Trophoblast cell (in vitro differentiated cells and primary cell): ENCODE measurements around the gene KRT3.
"Not testable (repeated sequence)": the region's sequence is repeated elsewhere in the genome, so short reads cannot be mapped to it uniquely, and the experiment has no call there.

Experiments
- DNase-seq, 2 donors: peaks; one replicate each; pipeline ENCODE4 v3.0.0-alpha.2; 2016
- H2AFZ ChIP-seq: 2 replicates; pipeline ENCODE4 v1.6.1; 2013; ENCODE audit warnings: low read length, moderate library complexity, mild to moderate bottlenecking; ENCODE audit not compliant: insufficient read depth, poor library complexity
- H2AK5ac ChIP-seq: 2 replicates; pipeline ENCODE4 v1.6.1; 2013; ENCODE audit warnings: mild to moderate bottlenecking, low read length
- H2BK120ac ChIP-seq: 2 replicates; pipeline ENCODE4 v1.6.1; 2013; ENCODE audit warnings: low read length, mild to moderate bottlenecking, moderate library complexity; ENCODE audit not compliant: insufficient read depth, poor library complexity
- H2BK12ac ChIP-seq: 2 replicates; pipeline ENCODE4 v1.6.1; 2013; ENCODE audit warnings: mild to moderate bottlenecking, low read length, moderate library complexity
- H2BK5ac ChIP-seq: 2 replicates; pipeline ENCODE4 v1.6.1; 2013; ENCODE audit warnings: low read length, low read depth, moderate library complexity, mild to moderate bottlenecking; ENCODE audit not compliant: poor library complexity
- H3K14ac ChIP-seq: 2 replicates; pipeline ENCODE4 v1.6.1; 2013; ENCODE audit warnings: mild to moderate bottlenecking, low read length
- H3K18ac ChIP-seq: 2 replicates; pipeline ENCODE4 v1.6.1; 2013; ENCODE audit warnings: mild to moderate bottlenecking, low read length
- H3K23ac ChIP-seq: 2 replicates; pipeline ENCODE4 v1.6.1; 2013; ENCODE audit warnings: low read length
- H3K27ac ChIP-seq: 2 replicates; pipeline ENCODE4 v1.5.1; 2013; ENCODE audit warnings: low read depth, mild to moderate bottlenecking, inconsistent platforms, low read length, moderate library complexity
- H3K27me3 ChIP-seq: 2 replicates; pipeline ENCODE4 v1.6.1; 2013; ENCODE audit warnings: inconsistent platforms, mild to moderate bottlenecking, low read length, moderate library complexity; ENCODE audit not compliant: insufficient read depth
- H3K36me3 ChIP-seq, 2 experiments: 1 replicate in 1 of 2; 2 replicates in 1 of 2; pipeline ENCODE4 v1.6.1; 2013; ENCODE audit warnings: low read length in 2 of 2, mild to moderate bottlenecking in 2 of 2, moderate library complexity in 1 of 2; ENCODE audit not compliant: insufficient read depth in 2 of 2, control insufficient read depth in 1 of 2
- H3K4ac ChIP-seq: 2 replicates; pipeline ENCODE4 v1.6.1; 2013; ENCODE audit warnings: low read depth, mild to moderate bottlenecking, low read length, moderate library complexity
- H3K4me1 ChIP-seq, 2 experiments: 1 replicate in 1 of 2; 2 replicates in 1 of 2; pipeline ENCODE4 v1.6.1; 2013; ENCODE audit warnings: low read length in 2 of 2, mild to moderate bottlenecking in 2 of 2, moderate library complexity in 1 of 2; ENCODE audit not compliant: insufficient read depth in 2 of 2, control insufficient read depth in 1 of 2
- H3K4me2 ChIP-seq: 2 replicates; pipeline ENCODE4 v1.6.1; 2013; ENCODE audit warnings: inconsistent platforms, mild to moderate bottlenecking, low read length, moderate library complexity
- H3K4me3 ChIP-seq: 2 replicates; pipeline ENCODE4 v1.5.1; 2013; ENCODE audit warnings: mild to moderate bottlenecking, low read depth, low read length, inconsistent platforms
- H3K79me1 ChIP-seq: one replicate; pipeline ENCODE4 v1.6.1; 2013; ENCODE audit warnings: low read length
- H3K79me2 ChIP-seq: 2 replicates; pipeline ENCODE4 v1.6.1; 2013; ENCODE audit warnings: low read length, mild to moderate bottlenecking; ENCODE audit not compliant: control insufficient read depth, insufficient read depth, poor library complexity
- H3K9ac ChIP-seq: 2 replicates; pipeline ENCODE4 v1.6.1; 2013; ENCODE audit warnings: mild to moderate bottlenecking, low read length
- H3K9me3 ChIP-seq: 2 replicates; pipeline ENCODE4 v1.6.1; 2013; ENCODE audit warnings: low read depth, mild to moderate bottlenecking, control low read depth, inconsistent platforms, low read length; ENCODE audit not compliant: insufficient read depth
- H4K12ac ChIP-seq: 2 replicates; pipeline ENCODE4 v1.6.1; 2013; ENCODE audit warnings: low read depth, mild to moderate bottlenecking, low read length, moderate library complexity
- H4K8ac ChIP-seq: 2 replicates; pipeline ENCODE4 v1.6.1; 2013; ENCODE audit warnings: low read depth, mild to moderate bottlenecking, low read length, moderate library complexity
- H4K91ac ChIP-seq: one replicate; pipeline ENCODE4 v1.6.1; 2013; ENCODE audit warnings: low read depth, mild to moderate bottlenecking, low read length, moderate library complexity
- WGBS: extraction: QIAGEN DNeasy Blood & Tissue Kit; methylation state at CpG from one replicate; pipeline ENCODE4 v1.1.7; 2013; ENCODE audit warnings: missing lambda C conversion rate; ENCODE audit not compliant: insufficient read length, insufficient coverage; ENCODE audit errors: extremely low coverage; 5-methylcytosine and 5-hydroxymethylcytosine counted together

The KRT3 gene

GRCh38 chr12:52761802-52762201 lies 34.1 kb downstream of the KRT3 start:
- no peak overlapping the region for H3K4ac ChIP-seq
- H3K4me2 ChIP-seq: no peak overlapping the region
- no peak overlapping the region for H3K4me3 ChIP-seq
- no peak overlapping the region for H3K27ac ChIP-seq
- DNase-seq: no peak
- WGBS: no CpG with 5 or more reads among the region's 2 CpGs
- no peak overlapping the region for H2BK5ac ChIP-seq
- H2BK12ac ChIP-seq: no peak overlapping the region
- peaks cover 15% of the 10 kb centered on the region for H3K9me3 ChIP-seq
- no peak overlapping the region for H2AFZ ChIP-seq
- H3K9ac ChIP-seq: no peak overlapping the region
- H3K36me3 ChIP-seq: no peaks in the 10 kb centered on the region
- H3K27me3 ChIP-seq: peaks cover 3% of the 10 kb centered on the region
- no peak overlapping the region for H4K12ac ChIP-seq
- no peak overlapping the region for H3K14ac ChIP-seq
- no peaks in the 10 kb centered on the region for H3K79me1 ChIP-seq
- no peak overlapping the region for H2AK5ac ChIP-seq
- no peak overlapping the region for H4K8ac ChIP-seq
- no peaks in the 10 kb centered on the region for H3K79me2 ChIP-seq
- no peaks in the 10 kb centered on the region for H3K4me1 ChIP-seq
- no peak overlapping the region for H3K23ac ChIP-seq
- H4K91ac ChIP-seq: no peak overlapping the region
- H3K18ac ChIP-seq: no peak overlapping the region
- H2BK120ac ChIP-seq: no peak overlapping the region

DNA sequence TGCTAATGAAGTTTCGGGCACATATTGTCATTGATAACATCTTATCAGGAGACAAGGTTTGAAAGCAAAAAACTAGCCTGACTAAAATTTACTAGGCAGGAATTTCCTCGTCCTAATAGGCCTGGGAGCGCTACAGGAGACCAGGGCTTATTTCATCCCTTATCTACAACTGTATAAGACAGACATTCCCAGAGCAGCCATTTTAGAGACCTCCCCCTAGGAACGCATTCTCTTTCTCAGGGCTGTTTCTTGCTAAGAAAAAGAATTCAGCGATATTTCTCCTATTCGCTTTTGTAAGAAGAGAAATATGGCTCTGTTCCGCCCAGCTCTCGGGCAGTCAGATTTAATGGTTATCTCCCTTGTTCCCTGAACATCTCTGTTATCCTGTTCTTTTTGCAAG lies 34.7 kb downstream of the KRT3 start:
- not testable (repeated sequence) for H2AFZ ChIP-seq, H2BK12ac ChIP-seq

DNA sequence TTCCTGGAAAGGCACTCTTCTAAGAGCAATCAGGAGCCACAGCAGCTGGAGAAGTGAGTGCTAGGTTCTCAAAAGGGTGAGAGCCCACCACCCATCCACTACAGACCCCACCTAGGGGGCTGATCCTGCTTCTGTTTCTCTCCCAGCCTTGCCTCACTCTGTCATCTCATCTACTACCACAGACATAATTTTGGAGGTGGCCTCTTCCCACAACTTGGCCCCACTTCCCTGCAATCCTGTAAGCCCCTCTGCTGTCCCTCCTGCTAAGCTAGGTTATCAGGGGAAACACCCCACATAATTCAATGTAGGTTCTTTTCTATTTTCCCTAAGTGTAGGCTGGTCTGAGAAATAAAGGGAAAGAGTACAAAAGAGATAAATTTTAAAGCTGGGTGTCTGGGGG lies 35.3 kb downstream of the KRT3 start:
- Histone ChIP-seq H3K9ac (no peak overlapping the region), H3K4me2 (no peak overlapping the region), H3K79me2 (no peaks in the 10 kb centered on the region), H3K4me1 (no peaks in the 10 kb centered on the region), H4K8ac (no peak overlapping the region), H3K9me3 (peaks cover 16% of the 10 kb centered on the region), H3K18ac (no peak overlapping the region), H2BK5ac (no peak overlapping the region), H3K36me3 (no peaks in the 10 kb centered on the region), H3K27ac (no peak overlapping the region), H2BK12ac (no peak overlapping the region), H3K4ac (no peak overlapping the region), H4K12ac (no peak overlapping the region), H2AK5ac (no peak overlapping the region), H4K91ac (no peak overlapping the region), H3K27me3 (peaks cover 3% of the 10 kb centered on the region), H3K79me1 (no peaks in the 10 kb centered on the region), H3K14ac (no peak overlapping the region), H2BK120ac (no peak overlapping the region), H3K4me3 (no peak overlapping the region), H3K23ac (no peak overlapping the region), H2AFZ (no peak overlapping the region)
- no peak for DNase-seq

More for the DNA sequence above, 34.7 kb downstream of the KRT3 start:
- H4K12ac ChIP-seq, H4K8ac ChIP-seq, H3K4me1 ChIP-seq, DNase-seq, H2BK5ac ChIP-seq, H3K27ac ChIP-seq, H3K9ac ChIP-seq, H3K79me2 ChIP-seq, H3K4ac ChIP-seq, H3K4me2 ChIP-seq, H2BK120ac ChIP-seq, H2AK5ac ChIP-seq, H3K4me3 ChIP-seq, H3K14ac ChIP-seq, H3K36me3 ChIP-seq, H3K27me3 ChIP-seq, H4K91ac ChIP-seq, H3K79me1 ChIP-seq, H3K18ac ChIP-seq, H3K23ac ChIP-seq: not testable (repeated sequence)
- H3K9me3 ChIP-seq: peaks cover 15% of the 10 kb centered on the region
- WGBS: no CpG with 5 or more reads among the region's 8 CpGs

DNA sequence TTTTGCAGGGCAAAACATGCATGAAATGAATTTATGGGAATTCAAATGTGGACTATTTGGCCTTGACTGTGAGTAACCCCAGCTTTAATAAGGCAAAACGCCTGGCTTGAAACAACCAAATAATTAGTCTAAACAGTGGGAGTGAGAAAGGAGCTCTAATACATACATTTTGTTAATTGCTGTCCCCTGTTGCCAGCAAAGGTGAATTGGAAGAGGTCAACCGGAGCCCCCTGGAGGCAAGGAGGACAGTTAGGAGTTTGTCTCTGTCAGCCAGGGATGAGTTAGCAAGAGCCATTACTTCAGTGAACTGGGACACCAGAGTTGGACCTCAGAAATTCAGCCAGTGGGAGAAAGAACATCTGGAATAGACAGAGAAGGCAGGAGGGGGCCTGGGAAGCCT lies 36.2 kb downstream of the KRT3 start:
- Histone ChIP-seq H3K18ac (no peak overlapping the region), H3K4me3 (no peak overlapping the region)
- WGBS: no CpG with 5 or more reads among the region's 2 CpGs

More for the DNA sequence above, 36.2 kb downstream of the KRT3 start:
- H2AK5ac ChIP-seq: no peak overlapping the region
- no peak overlapping the region for H2AFZ ChIP-seq
- no peak overlapping the region for H3K9ac ChIP-seq
- no peaks in the 10 kb centered on the region for H3K4me1 ChIP-seq
- H3K4ac ChIP-seq: no peak overlapping the region
- peaks cover 16% of the 10 kb centered on the region for H3K9me3 ChIP-seq
- no peak overlapping the region for H2BK120ac ChIP-seq
- no peak overlapping the region for H4K12ac ChIP-seq
- H3K36me3 ChIP-seq: no peaks in the 10 kb centered on the region
- no peak overlapping the region for H3K4me2 ChIP-seq
- DNase-seq: peak in 1 of 2 donors; percentile 15
- H2BK12ac ChIP-seq: no peak overlapping the region
- no peak overlapping the region for H2BK5ac ChIP-seq
- H3K14ac ChIP-seq: no peak overlapping the region
- no peak overlapping the region for H3K23ac ChIP-seq
- no peak overlapping the region for H3K27ac ChIP-seq
- peaks cover 3% of the 10 kb centered on the region for H3K27me3 ChIP-seq
- H3K79me2 ChIP-seq: no peaks in the 10 kb centered on the region
- no peak overlapping the region for H4K8ac ChIP-seq
- H3K79me1 ChIP-seq: no peaks in the 10 kb centered on the region
- no peak overlapping the region for H4K91ac ChIP-seq
